ENCODE measurements around the gene LGI4.

Gene LGI4

DNA sequence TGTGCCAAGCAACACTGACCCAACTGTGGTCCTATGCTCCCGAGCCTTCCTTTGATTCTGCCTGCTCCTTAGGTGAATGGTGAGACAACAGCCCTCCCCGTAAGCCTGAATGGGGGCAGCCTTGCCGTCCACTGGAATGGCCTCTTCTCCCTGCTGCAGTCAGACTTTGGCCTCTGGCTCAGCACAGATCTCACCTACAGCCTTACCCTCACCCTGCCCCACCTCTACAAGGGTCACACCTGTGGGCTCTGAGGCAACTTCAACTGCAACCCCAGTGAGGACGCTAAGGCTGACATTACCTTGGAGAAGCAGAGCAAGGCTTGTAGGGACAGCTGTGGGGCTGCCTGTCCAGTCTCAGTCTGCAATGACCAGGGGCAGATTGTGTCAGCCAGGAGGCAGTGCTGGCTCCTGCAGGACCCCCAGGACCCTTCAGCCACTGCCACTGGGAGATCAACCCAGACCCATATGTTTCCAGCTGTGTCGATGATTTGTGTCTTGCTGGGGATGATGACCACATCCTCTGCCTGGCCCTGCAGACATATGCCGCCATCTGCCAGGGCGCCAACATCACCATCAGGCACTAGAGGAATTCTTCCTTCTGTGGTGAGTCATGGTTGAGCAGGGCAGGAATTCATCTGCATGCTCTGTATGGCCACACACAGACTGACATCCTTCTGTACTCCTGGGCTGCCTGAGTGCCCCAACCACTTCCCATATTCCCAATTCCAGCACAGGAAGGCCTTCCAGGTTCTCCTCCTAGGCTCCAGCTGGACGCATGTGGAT is 46.5 kb downstream of the LGI4 start:
- H3K27me3 Mint-ChIP-seq (ENCODE audit: low read depth, poor library complexity), result peaks cover 7% of the 10 kb centered on the region
- peaks cover 14% of the 10 kb centered on the region for H3K4me1 Mint-ChIP-seq
- TF ChIP-seq, protein P1, sequence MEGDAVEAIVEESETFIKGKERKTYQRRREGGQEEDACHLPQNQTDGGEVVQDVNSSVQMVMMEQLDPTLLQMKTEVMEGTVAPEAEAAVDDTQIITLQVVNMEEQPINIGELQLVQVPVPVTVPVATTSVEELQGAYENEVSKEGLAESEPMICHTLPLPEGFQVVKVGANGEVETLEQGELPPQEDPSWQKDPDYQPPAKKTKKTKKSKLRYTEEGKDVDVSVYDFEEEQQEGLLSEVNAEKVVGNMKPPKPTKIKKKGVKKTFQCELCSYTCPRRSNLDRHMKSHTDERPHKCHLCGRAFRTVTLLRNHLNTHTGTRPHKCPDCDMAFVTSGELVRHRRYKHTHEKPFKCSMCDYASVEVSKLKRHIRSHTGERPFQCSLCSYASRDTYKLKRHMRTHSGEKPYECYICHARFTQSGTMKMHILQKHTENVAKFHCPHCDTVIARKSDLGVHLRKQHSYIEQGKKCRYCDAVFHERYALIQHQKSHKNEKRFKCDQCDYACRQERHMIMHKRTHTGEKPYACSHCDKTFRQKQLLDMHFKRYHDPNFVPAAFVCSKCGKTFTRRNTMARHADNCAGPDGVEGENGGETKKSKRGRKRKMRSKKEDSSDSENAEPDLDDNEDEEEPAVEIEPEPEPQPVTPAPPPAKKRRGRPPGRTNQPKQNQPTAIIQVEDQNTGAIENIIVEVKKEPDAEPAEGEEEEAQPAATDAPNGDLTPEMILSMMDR (IDR thresholded peaks at IDR 0.05), result no peak
- H3K27ac Mint-ChIP-seq, result peak overlapping the region; percentile 47
- H3K36me3 Mint-ChIP-seq (ENCODE audit: low read depth), result no peaks in the 10 kb centered on the region
- no peaks in the 10 kb centered on the region for H3K9me3 Mint-ChIP-seq
- H3K4me3 Mint-ChIP-seq, result no peak overlapping the region
- no peak for DNase-seq

DNA sequence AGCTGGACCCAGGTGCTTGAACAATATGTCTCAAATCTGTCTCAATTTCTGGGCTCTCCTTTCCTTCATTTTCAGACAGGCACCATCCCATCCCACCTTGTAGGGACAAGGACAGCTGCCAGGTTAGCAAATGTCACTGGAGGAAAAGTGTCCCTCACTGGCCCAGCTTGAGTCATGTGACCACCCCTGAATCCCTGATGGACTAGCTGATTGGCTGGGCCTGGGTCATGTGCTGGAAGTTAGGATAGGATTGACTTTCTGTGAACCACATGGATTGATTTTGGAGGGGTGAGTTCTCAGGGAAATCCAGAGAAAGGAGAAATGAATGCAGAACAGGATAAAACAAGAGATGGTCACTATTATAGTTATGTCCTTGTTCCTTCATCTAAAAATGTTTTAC is 47.5 kb downstream of the LGI4 start:
- Mint-ChIP-seq H3K27me3 (ENCODE audit: low read depth, poor library complexity) (peaks cover 7% of the 10 kb centered on the region), H3K4me3 (no peak overlapping the region), H3K36me3 (ENCODE audit: low read depth) (no peaks in the 10 kb centered on the region), H3K4me1 (peaks cover 14% of the 10 kb centered on the region), H3K27ac (no peak overlapping the region), H3K9me3 (peaks cover 4% of the 10 kb centered on the region)
- no peak for DNase-seq
- TF ChIP-seq, protein P1 (IDR thresholded peaks at IDR 0.05), result no peak

DNA sequence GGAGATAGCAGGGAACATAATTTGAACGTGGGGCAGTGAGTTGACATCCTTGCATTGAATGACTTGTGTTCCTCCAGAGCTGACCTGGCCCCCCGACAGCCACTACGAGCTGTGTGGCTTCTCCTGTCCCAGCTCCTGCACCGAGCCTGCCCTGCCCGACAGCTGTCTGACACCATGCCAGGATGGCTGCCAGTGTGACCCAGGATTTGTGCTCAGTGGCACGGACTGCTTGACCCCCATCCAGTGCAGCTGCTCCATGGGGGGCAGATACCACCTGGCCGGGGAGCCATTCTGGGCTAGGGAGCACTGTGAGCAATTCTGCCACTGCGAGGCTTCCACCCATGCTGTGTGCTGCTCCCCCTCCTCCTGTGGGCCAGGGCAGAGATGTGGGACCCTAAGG is 48.4 kb downstream of the LGI4 start:
- no peak for DNase-seq
- H3K4me1 Mint-ChIP-seq, result peaks cover 14% of the 10 kb centered on the region
- no peak overlapping the region for H3K27ac Mint-ChIP-seq
- H3K36me3 Mint-ChIP-seq (ENCODE audit: low read depth), result no peaks in the 10 kb centered on the region
- H3K27me3 Mint-ChIP-seq (ENCODE audit: low read depth, poor library complexity), result peaks cover 7% of the 10 kb centered on the region
- TF ChIP-seq, protein P1 (IDR thresholded peaks at IDR 0.05), result no peak
- no peak overlapping the region for H3K4me3 Mint-ChIP-seq
- peaks cover 5% of the 10 kb centered on the region for H3K9me3 Mint-ChIP-seq

DNA sequence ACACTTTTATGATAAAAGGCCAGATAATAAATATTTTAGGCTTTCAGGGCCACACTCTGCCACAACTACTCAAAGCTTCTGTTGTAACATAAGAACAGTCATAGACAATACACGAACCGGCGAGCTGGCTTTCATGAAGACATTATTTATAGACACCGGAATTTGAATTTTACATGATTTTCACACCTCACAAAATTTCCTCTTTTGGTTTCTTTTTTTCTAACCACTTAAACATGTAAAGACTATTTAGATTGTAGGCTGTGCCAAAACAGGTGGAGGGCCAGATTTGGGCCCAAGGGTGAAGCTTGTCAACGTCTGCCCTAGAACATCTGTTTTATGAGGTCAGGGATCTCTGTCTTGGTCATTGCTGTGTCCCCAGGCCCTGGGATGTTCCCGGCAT is 48.9 kb downstream of the LGI4 start:
- Mint-ChIP-seq H3K9me3 (peaks cover 5% of the 10 kb centered on the region), H3K27ac (peak overlapping the region; percentile 62), H3K4me1 (peaks cover 14% of the 10 kb centered on the region), H3K36me3 (ENCODE audit: low read depth) (no peaks in the 10 kb centered on the region), H3K4me3 (no peak overlapping the region), H3K27me3 (ENCODE audit: low read depth, poor library complexity) (peaks cover 7% of the 10 kb centered on the region)
- DNase-seq, result no peak
- TF ChIP-seq, protein P1 (IDR thresholded peaks at IDR 0.05), result no peak

DNA sequence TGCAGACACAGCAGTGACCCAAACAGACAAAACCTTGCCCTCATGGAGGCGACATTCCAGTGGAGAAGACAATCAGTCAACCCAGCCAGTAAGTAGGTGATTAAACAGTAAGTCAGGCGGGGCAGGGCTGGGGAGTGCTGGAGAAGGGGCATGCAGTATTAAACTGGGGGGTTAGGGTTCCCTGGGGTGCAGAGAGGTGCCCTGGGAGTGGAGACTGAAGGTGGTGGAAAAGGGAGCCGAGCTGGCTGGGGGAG is 50.4 kb downstream of the LGI4 start:
- Mint-ChIP-seq H3K4me1 (peaks cover 7% of the 10 kb centered on the region), H3K27me3 (ENCODE audit: low read depth, poor library complexity) (peaks cover 6% of the 10 kb centered on the region), H3K9me3 (peaks cover 5% of the 10 kb centered on the region), H3K27ac (no peak overlapping the region), H3K36me3 (ENCODE audit: low read depth) (no peaks in the 10 kb centered on the region), H3K4me3 (no peak overlapping the region)
- TF ChIP-seq, protein P1 (IDR thresholded peaks at IDR 0.05), result no peak
- no peak for DNase-seq

Measured in nephron progenitor cell (in vitro differentiated cells).